ENCODE measurements around the gene ADAT3.

GRCh38 chr19:1855828-1856255, 49.4 kb upstream of the ADAT3 start:
- no peak for TF ChIP-seq CTCF (tag by site-specific recombination; IDR thresholded peaks at IDR 0.05)
- no peak for TF ChIP-seq REST (tag by site-specific recombination; IDR thresholded peaks at IDR 0.05)
- no peak for TF ChIP-seq ZEB2 (tag by site-specific recombination; IDR thresholded peaks at IDR 0.05)
- no peak for TF ChIP-seq SP2 (tag by site-specific recombination; IDR thresholded peaks at IDR 0.05)
- no peak for TF ChIP-seq MYNN (tag by site-specific recombination; IDR thresholded peaks at IDR 0.05; ENCODE audit: borderline replicate concordance)
- no peak for TF ChIP-seq ZNF660 (tag by site-specific recombination; IDR thresholded peaks at IDR 0.05)
- no peak for TF ChIP-seq ZNF785 (tag by site-specific recombination; IDR thresholded peaks at IDR 0.05)
- no peak for TF ChIP-seq ZNF777 (tag by site-specific recombination; IDR thresholded peaks at IDR 0.05; ENCODE audit: borderline replicate concordance)
- TF ChIP-seq KLF10 (tag by site-specific recombination; IDR thresholded peaks at IDR 0.05): no peak
